GM12874 (cell line): ENCODE measurements around the gene SNX32.

Experiments used
- TF ChIP-seq, protein P1 (sequence below): IDR thresholded peaks from 2 replicates; pipeline ENCODE4 v1.5.1; 2011; ENCODE audit warnings: low read depth, mild to moderate bottlenecking, control low read depth, low read length, moderate library complexity; ENCODE audit not compliant: insufficient read depth

SNX32 gene

DNA sequence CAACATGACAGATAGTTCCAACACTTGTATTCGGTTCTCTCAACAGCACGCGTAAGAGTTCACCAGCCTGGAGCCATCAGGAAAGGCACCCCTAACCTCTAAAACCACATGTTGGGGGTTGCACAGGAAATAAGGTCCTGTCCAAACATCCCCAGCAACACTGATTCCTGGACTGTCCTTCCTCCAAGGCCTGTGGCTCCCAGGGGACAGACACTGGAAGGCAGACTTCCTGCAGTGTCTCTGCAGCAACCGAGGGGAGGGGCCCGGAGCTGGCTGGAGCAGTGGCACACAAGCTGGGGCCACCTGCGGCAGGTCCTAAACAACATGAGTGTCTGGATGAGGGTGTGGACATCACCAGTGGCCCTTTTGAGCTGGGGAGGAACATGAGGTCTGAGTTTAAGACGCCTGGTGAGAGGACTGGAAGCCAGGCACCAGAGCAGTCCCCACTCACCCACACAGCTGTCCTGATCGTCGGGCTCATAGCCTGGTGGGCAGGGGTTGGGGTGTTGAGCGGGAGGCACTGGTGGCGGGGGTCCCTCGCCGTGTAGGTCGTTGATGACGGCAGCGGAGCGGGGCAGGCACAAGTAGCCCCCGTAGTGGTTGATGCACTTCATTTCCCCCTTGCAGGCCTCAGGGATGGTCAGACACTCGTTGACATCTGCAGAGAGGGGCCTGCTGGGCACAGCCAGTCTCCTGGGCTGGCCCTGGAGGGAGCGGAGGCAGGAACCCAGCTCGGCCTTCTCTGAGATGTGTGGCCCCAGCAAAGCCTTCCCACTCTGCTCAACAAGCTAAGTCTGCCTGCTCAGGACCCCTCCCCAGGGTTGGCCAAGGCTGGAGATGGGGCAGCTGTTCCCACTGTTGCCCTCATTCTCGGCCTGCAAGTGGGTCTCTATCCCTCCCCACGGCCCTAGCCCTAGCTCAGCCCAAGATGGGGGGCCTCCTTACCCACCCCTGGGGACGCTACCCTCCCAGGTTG, 37.2 kb downstream of the SNX32 start:
- TF ChIP-seq, protein P1, sequence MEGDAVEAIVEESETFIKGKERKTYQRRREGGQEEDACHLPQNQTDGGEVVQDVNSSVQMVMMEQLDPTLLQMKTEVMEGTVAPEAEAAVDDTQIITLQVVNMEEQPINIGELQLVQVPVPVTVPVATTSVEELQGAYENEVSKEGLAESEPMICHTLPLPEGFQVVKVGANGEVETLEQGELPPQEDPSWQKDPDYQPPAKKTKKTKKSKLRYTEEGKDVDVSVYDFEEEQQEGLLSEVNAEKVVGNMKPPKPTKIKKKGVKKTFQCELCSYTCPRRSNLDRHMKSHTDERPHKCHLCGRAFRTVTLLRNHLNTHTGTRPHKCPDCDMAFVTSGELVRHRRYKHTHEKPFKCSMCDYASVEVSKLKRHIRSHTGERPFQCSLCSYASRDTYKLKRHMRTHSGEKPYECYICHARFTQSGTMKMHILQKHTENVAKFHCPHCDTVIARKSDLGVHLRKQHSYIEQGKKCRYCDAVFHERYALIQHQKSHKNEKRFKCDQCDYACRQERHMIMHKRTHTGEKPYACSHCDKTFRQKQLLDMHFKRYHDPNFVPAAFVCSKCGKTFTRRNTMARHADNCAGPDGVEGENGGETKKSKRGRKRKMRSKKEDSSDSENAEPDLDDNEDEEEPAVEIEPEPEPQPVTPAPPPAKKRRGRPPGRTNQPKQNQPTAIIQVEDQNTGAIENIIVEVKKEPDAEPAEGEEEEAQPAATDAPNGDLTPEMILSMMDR = no peak

DNA sequence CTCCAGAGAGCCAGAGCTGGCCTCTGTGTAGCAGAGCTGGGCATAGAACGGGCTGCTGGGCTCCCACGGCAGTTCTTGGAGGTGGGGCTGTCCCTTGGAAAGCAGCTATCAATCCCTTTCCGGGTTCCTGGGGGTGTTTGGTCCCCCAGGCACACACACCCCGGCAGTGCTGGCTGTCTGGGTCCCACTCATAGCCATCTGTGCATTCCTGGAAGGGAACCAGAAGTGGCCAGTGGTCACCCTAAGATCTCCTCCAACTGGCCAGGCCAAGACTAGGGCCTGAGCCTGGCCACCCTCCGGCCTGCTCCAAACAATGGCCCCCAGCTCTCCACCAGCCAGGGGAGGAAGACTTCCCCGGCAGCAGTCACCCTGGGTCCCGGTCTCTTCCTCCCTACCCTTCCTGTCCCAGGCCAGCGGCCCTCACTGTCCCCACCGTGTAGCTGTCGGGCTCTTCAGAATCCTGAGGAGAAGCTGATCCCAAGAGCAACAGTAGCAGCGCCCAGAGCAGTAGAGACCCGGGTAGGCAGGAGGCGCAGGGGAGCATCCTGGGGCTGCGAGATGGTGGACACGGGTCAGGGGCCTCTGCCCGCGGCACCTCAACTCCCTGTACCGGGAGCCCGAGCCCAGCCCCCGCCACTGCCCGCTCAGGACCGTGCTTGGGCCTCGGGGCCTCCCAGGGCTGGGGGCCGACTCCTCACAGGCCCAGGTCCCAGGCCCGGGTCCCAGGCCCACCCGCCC, 38.2 kb downstream of the SNX32 start:
- TF ChIP-seq, protein P1 = no peak

DNA sequence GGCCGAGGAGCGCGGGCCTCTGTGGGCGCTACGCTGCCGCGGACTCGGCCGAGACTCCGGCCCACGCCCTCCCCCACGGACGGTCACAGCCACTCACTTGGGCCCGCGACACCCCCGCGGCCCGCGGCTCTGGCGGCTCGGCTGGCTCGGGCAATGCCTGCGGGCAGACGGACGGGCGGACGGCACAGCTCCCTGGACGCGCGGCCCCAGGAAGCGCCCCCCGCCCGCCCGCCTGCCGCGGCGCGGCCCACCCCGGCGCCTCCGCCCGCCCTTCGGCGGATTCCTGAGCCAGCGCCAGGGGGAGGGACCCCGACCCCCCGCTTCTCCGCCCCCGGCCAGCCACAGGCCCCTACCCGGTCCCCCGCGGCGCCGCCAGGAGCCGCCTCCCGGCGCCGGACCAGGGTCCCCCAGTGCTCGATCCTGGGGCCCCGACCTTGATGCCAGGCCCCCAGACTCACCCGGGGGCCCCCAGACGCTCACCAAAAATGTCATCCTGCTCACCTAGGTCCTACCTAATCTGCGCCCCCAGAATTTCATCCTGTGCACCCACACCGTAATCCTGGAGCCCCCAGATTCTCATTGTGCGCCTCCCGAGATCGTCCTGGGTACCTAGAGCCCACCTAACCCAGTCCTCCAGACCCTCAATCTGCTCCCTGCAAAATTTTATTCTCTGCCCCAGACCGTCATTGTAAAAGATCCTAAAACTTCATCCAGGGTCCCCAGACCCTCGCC, 39.0 kb downstream of the SNX32 start, which contains the start of gene EFEMP2:
Gene EFEMP2 (minus strand): TSS at position 215 of the 732 bp plus-strand sequence. CDS start 446 bp downstream, outside the sequence.
- TF ChIP-seq, protein P1 = no peak

DNA sequence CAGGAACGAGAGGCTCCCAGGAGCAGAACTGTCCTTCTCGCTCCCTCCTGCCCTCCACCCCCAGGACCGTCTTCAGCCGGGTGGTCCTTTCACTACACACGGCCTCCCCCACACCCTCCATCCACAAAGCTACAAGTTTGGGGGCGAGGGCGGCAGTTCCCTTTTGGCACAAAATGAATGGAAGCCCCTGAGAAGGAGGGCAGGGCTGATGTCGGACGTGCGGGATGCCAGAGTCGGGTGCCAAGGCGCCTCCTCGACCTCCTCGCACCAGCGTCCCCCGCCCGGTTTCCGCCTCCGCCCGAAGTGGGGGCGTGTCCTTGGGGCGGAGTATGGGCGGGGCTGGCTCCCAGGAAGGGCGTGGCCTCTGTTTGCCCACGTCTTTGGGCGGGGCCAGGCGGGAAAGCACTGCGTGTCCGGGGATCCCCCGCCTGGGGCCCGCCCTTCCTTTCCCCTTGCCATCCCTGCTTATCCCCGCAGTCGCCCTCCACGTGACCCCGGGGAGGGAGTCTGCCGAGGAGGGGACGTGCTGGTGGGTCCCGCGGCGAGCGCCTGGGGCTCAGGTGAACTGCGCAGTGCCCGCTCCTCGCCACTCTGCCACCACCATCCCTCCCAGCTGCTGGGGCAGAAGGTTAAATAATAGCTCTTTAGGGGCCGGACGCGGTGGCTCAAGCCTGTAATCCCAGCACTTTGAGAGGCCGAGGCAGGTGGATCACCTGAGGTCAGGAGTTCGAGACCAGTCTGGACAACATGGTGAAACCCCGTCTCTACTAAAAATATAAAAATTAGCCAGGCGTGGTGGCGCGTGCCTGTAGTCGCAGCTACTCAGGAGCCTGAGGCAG, 39.8 kb downstream of the SNX32 start:
- TF ChIP-seq, protein P1 = no peak

DNA sequence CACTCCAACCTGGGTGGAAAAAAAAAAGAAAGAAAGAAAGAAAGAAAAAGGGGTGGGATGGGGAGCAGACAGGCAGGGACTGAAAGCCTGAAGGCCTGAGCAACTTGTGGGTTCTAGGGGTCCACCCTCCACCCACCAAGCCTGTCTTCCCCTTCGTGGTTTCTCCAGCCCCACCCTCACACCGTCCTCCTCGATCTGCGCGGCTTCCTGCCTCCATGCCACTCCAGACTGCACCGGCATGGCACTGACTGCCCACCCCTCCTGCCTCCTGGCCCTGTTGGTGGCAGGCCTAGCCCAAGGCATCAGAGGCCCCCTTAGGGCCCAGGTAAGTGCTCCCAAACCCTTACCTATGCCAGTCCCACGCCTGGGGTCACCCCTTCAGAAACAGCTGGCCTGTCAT, 45.9 kb downstream of the SNX32 start, which contains the start of gene CTSW:
Gene CTSW (plus strand): TSS at position 221 of the 400 bp plus-strand sequence. CDS start 18 bp downstream, at position 239.
- TF ChIP-seq, protein P1 = no peak

DNA sequence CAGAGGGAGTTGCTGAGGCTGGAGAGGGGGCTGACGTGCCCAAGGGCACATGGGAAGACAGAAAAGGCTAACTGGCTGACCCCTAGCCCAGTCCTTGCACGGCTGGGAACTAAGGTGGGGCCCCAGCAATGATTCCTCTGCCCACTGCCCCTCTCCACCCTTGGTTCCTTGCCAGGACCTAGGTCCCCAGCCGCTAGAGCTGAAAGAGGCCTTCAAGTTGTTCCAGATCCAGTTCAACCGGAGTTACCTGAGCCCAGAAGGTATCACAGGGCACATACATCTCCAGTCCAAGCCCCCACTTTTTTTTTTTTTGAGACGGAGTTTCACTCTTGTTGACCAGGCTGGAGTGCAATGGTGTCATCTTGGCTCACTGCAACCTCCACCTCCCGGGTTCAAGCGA, 46.3 kb downstream of the SNX32 start:
- TF ChIP-seq, protein P1 = no peak
